Measurements from ENCODE around the gene C3AR1. TPM values are rescaled to one million over a fixed set of nuclear protein-coding genes. Genes with fewer than 3 reads are reported as not detected.
A peak's percentile ranks its signal among the peaks of the same experiment; 100 is the strongest.
"Not testable (repeated sequence)": the region's sequence is repeated elsewhere in the genome, so short reads cannot be mapped to it uniquely, and the experiment has no call there.

The C3AR1 gene
- total RNA-seq, 1 experiment from 2014 or later: not detected

- peaks cover 36% of the 10 kb centered on the region for H3K4me1 Mint-ChIP-seq (ENCODE audit: insufficient read depth, unreplicated experiment)
- intact Hi-C loops (cut with micrococcal nuclease): loop anchor here (5.0 kb wide), 1 partner anchor 50 kb away; the partner anchor contains the start of gene NECAP1
- CTCF ChIA-PET: interaction anchor here (0.6 to 2.9 kb wide), 4 partner anchors 45 to 150 kb away, joined by 3 to 17 read pairs (median 4); no protein-coding TSS in a partner anchor
- H3K4me3 Mint-ChIP-seq (ENCODE audit: unreplicated experiment): peak within 1 kb of the TSS; percentile 78
- peak within 1 kb of the TSS; percentile 89 for H3K27ac Mint-ChIP-seq (ENCODE audit: low read depth, unreplicated experiment)
- H3K9me3 Mint-ChIP-seq (ENCODE audit: unreplicated experiment): no peaks in the 10 kb centered on the region
- H3K27me3 Mint-ChIP-seq (ENCODE audit: insufficient read depth, unreplicated experiment): no peaks in the 10 kb centered on the region
- DNase-seq (ENCODE audit: unreplicated experiment): peak; percentile 72
- H3K36me3 Mint-ChIP-seq (ENCODE audit: insufficient read depth, unreplicated experiment): no peaks in the 10 kb centered on the region
- BruUV-seq (replicated peaks): no TSS peak
- POLR2A ChIA-PET: interaction anchor here (0.6 to 3.4 kb wide), 8 partner anchors 18 to 407 kb away, joined by 3 to 18 read pairs (median 4); partner anchors contain the start of gene NECAP1
- TF ChIP-seq CTCF (IDR thresholded peaks at IDR 0.05; ENCODE audit: unreplicated experiment): no peak
Measured at GRCh38 chr12:8032242-8033152, 33.7 kb downstream of the C3AR1 start, which contains the start of gene FOXJ2. TSS of gene FOXJ2 (plus strand) at chr12:8032716. CDS start at chr12:8039833, 7,117 bp downstream.

GRCh38 chr12:8031872-8032241 lies 34.3 kb downstream of the C3AR1 start:
- TSS peak; percentile 66 for BruUV-seq (replicated peaks)
- Mint-ChIP-seq H3K27ac (ENCODE audit: low read depth, unreplicated experiment) (peak overlapping the region; percentile 89), H3K4me3 (ENCODE audit: unreplicated experiment) (peak overlapping the region; percentile 78), H3K9me3 (ENCODE audit: unreplicated experiment) (no peaks in the 10 kb centered on the region), H3K36me3 (ENCODE audit: insufficient read depth, unreplicated experiment) (peaks cover 6% of the 10 kb centered on the region), H3K4me1 (ENCODE audit: insufficient read depth, unreplicated experiment) (peaks cover 31% of the 10 kb centered on the region), H3K27me3 (ENCODE audit: insufficient read depth, unreplicated experiment) (no peaks in the 10 kb centered on the region)
- ChIA-PET POLR2A (interaction anchor here (0.6 to 3.4 kb wide), 8 partner anchors 18 to 918 kb away, joined by 3 to 18 read pairs (median 4); partner anchors contain the start of gene M6PR), CTCF (interaction anchor here (0.7 to 1.3 kb wide), 2 partner anchors 65 to 99 kb away, joined by 3 read pairs; no protein-coding TSS in a partner anchor)
- no peak for DNase-seq (ENCODE audit: unreplicated experiment)
- no peak for TF ChIP-seq CTCF (IDR thresholded peaks at IDR 0.05; ENCODE audit: unreplicated experiment)
- intact Hi-C loops (cut with micrococcal nuclease): loop anchor here (5.0 kb wide), 1 partner anchor 50 kb away; the partner anchor contains the start of gene NECAP1

GRCh38 chr12:8031017-8031416 lies 35.1 kb downstream of the C3AR1 start:
- H3K9me3 Mint-ChIP-seq (ENCODE audit: unreplicated experiment); BruUV-seq (replicated peaks); H3K27me3 Mint-ChIP-seq (ENCODE audit: insufficient read depth, unreplicated experiment); H3K27ac Mint-ChIP-seq (ENCODE audit: low read depth, unreplicated experiment); DNase-seq (ENCODE audit: unreplicated experiment); H3K36me3 Mint-ChIP-seq (ENCODE audit: insufficient read depth, unreplicated experiment); CTCF ChIA-PET: not testable (repeated sequence)
- H3K4me3 Mint-ChIP-seq (ENCODE audit: unreplicated experiment): peak overlapping the region; percentile 78
- POLR2A ChIA-PET: interaction anchor here (1.2 kb wide), 1 partner anchor 52 kb away, joined by 3 read pairs; no protein-coding TSS in a partner anchor
- peaks cover 24% of the 10 kb centered on the region for H3K4me1 Mint-ChIP-seq (ENCODE audit: insufficient read depth, unreplicated experiment)
- intact Hi-C loops (cut with micrococcal nuclease): loop anchor here (5.0 kb wide), 1 partner anchor 51 kb away; the partner anchor contains the start of gene NECAP1

DNA sequence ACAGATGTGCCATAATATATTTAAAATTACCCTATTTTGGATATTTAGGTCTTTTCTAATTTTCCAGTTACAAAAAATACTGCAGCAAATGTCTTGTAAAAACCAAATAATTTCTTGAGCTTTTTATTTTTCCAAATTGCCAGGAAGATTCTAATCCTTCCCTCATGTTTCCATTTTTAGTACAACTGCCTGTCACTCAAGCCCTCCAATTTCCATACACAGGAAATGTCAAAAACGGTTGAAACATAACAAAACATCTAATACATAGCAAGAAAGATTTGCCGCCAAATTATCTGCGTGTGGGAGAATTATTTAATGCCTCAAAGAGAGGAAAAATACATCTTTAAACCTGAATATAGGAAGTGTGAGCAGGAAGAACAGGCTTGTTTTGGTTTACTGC lies 36.0 kb downstream of the C3AR1 start:
- POLR2A ChIA-PET: no interaction called here
- Mint-ChIP-seq H3K36me3 (ENCODE audit: insufficient read depth, unreplicated experiment) (peaks cover 10% of the 10 kb centered on the region), H3K4me3 (ENCODE audit: unreplicated experiment) (no peak overlapping the region), H3K4me1 (ENCODE audit: insufficient read depth, unreplicated experiment) (peaks cover 16% of the 10 kb centered on the region), H3K9me3 (ENCODE audit: unreplicated experiment) (no peaks in the 10 kb centered on the region), H3K27me3 (ENCODE audit: insufficient read depth, unreplicated experiment) (no peaks in the 10 kb centered on the region), H3K27ac (ENCODE audit: low read depth, unreplicated experiment) (no peak overlapping the region)
- no peak for TF ChIP-seq CTCF (IDR thresholded peaks at IDR 0.05; ENCODE audit: unreplicated experiment)
- intact Hi-C loops (cut with micrococcal nuclease): loop anchor here (5.0 kb wide), 1 partner anchor 52 kb away; the partner anchor contains the start of gene NECAP1
- CTCF ChIA-PET: interaction anchor here (0.7 kb wide), 1 partner anchor 19 kb away, joined by 3 read pairs; no protein-coding TSS in a partner anchor
- DNase-seq (ENCODE audit: unreplicated experiment): no peak
- BruUV-seq (replicated peaks): no TSS peak
